Transverse colon (tissue), 3 donors: ENCODE results near the gene RND3.

Experiments used
- CTCF ChIP-seq, 5 experiments: fragments of 200-600 bp in 3 of 5; fragments of 450-650 bp in 2 of 5; sonication (generic) in 3 of 5; IDR thresholded peaks; 1 replicate in 2 of 5; 2 replicates in 3 of 5; pipeline ENCODE4 v1.5.1; 2016 to 2017; ENCODE audit warnings: antibody characterized with exemption in 5 of 5, inconsistent platforms in 3 of 5, mild to moderate bottlenecking in 2 of 5, moderate library complexity in 1 of 5
- POLR2A ChIP-seq: fragments of 450-650 bp; IDR thresholded peaks from one replicate; pipeline ENCODE4 v1.6.1; 2016; ENCODE audit warnings: antibody characterized with exemption, mild to moderate bottlenecking, moderate library complexity

GRCh38 chr2:150474326-150475074 is 13.0 kb downstream of the RND3 start:
- TF ChIP-seq CTCF (IDR thresholded peaks at IDR 0.05): no peak
- no peak for TF ChIP-seq POLR2A
